GM12875 (cell line): ENCODE results near the gene ATOH8.

ENCODE experiments used
- H3K4me3 ChIP-seq: one replicate; pipeline ENCODE4 v1.5.1; 2011; ENCODE audit warnings: low read depth, low read length, control low read depth
- CTCF ChIP-seq: IDR thresholded peaks from 2 replicates; pipeline ENCODE4 v1.5.1; 2011; ENCODE audit warnings: low read depth, mild to moderate bottlenecking, control low read depth, inconsistent platforms, low read length, moderate library complexity, borderline replicate concordance; ENCODE audit not compliant: insufficient read depth

Gene ATOH8

GRCh38 chr2:85802354-85803103 is 48.7 kb downstream of the ATOH8 start:
- H3K4me3 ChIP-seq, result no peak overlapping the region
- no peak for TF ChIP-seq CTCF

- no peak for TF ChIP-seq CTCF
Observed at GRCh38 chr2:85803704-85804425, 50.1 kb downstream of the ATOH8 start.

GRCh38 chr2:85804583-85804982 is 50.8 kb downstream of the ATOH8 start:
- TF ChIP-seq CTCF, result peak; percentile 49; the same call in 1 of the 2 replicates
- H3K4me3 ChIP-seq, result no peak overlapping the region

More at GRCh38 chr2:85803704-85804425, 50.1 kb downstream of the ATOH8 start:
- no peak overlapping the region for H3K4me3 ChIP-seq

GRCh38 chr2:85806358-85807118 is 52.7 kb downstream of the ATOH8 start:
- no peak overlapping the region for H3K4me3 ChIP-seq
- no peak for TF ChIP-seq CTCF

- TF ChIP-seq CTCF, result no peak
- H3K4me3 ChIP-seq, result no peak overlapping the region
Observed at GRCh38 chr2:85807756-85808155, 54.0 kb downstream of the ATOH8 start.

GRCh38 chr2:85810371-85811179 is 56.8 kb downstream of the ATOH8 start:
- TF ChIP-seq CTCF, result no peak
- H3K4me3 ChIP-seq, result no peak overlapping the region
